ENCODE measurements around the gene AEBP1. TPM values are rescaled to one million over a fixed set of nuclear protein-coding genes. Genes with fewer than 3 reads are reported as not detected.

Gene AEBP1
- total and polyA plus RNA-seq, 2 experiments from 2014 or later = 15.1 to 42.0 TPM

GRCh38 chr7:44120395-44120794, 16.2 kb downstream of the AEBP1 start:
- peaks cover 3% of the 10 kb centered on the region for H4K20me1 ChIP-seq (replicated peaks; ENCODE audit: insufficient read depth)
- peaks cover 15% of the 10 kb centered on the region; the same call in 1 of the 2 replicates for H3K4me1 ChIP-seq (ENCODE audit: insufficient read depth)
- no peak overlapping the region for H3K4me2 ChIP-seq
- peaks cover 24% of the 10 kb centered on the region for H3K79me2 ChIP-seq (replicated peaks; ENCODE audit: insufficient read depth)
- no peaks in the 10 kb centered on the region for H3K9me2 ChIP-seq (ENCODE audit: insufficient read depth)
- no peak overlapping the region for H3K4me3 Mint-ChIP-seq
- peaks cover 12% of the 10 kb centered on the region; the same call in 1 of the 2 replicates for H3K36me3 ChIP-seq (ENCODE audit: insufficient read depth)
- no peak for ATAC-seq
- H3K4me3 ChIP-seq = no peak overlapping the region
- no peak for DNase-seq (ENCODE audit: low spot score)
- no peak overlapping the region for H2AFZ ChIP-seq
- H3K36me3 Mint-ChIP-seq (ENCODE audit: low read depth) = peaks cover 56% of the 10 kb centered on the region
- H3K27ac ChIP-seq (ENCODE audit: low read depth) = no peak overlapping the region
- H3K27ac Mint-ChIP-seq = no peak overlapping the region
- H3K27me3 ChIP-seq (ENCODE audit: insufficient read depth) = peaks cover 12% of the 10 kb centered on the region
- H3K27me3 Mint-ChIP-seq (ENCODE audit: insufficient read depth, low read depth, poor library complexity) = peaks cover 9% of the 10 kb centered on the region
- TF ChIP-seq, protein P1, sequence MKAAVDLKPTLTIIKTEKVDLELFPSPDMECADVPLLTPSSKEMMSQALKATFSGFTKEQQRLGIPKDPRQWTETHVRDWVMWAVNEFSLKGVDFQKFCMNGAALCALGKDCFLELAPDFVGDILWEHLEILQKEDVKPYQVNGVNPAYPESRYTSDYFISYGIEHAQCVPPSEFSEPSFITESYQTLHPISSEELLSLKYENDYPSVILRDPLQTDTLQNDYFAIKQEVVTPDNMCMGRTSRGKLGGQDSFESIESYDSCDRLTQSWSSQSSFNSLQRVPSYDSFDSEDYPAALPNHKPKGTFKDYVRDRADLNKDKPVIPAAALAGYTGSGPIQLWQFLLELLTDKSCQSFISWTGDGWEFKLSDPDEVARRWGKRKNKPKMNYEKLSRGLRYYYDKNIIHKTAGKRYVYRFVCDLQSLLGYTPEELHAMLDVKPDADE (IDR thresholded peaks at IDR 0.05) = no peak
- TF ChIP-seq EZH2phosphoT487 (IDR thresholded peaks at IDR 0.05; ENCODE audit: unreplicated experiment) (no peak), ZNF462 (CRISPR knock-in tag; IDR thresholded peaks at IDR 0.05) (no peak), NANOG (IDR thresholded peaks at IDR 0.05; ENCODE audit: borderline replicate concordance) (no peak), STAT1 (IDR thresholded peaks at IDR 0.05; ENCODE audit: unreplicated experiment) (no peak), EZH2 (IDR thresholded peaks at IDR 0.05; ENCODE audit: low read depth, unreplicated experiment) (no peak), ZNF331 (CRISPR knock-in tag; IDR thresholded peaks at IDR 0.05; ENCODE audit: low read depth) (no peak), ZNF114 (CRISPR knock-in tag; IDR thresholded peaks at IDR 0.05) (no peak), JUNB (IDR thresholded peaks at IDR 0.05; ENCODE audit: unreplicated experiment) (no peak), POLR2AphosphoS5 (IDR thresholded peaks at IDR 0.05; ENCODE audit: low read depth) (no peak)
- TF ChIP-seq, protein P2, sequence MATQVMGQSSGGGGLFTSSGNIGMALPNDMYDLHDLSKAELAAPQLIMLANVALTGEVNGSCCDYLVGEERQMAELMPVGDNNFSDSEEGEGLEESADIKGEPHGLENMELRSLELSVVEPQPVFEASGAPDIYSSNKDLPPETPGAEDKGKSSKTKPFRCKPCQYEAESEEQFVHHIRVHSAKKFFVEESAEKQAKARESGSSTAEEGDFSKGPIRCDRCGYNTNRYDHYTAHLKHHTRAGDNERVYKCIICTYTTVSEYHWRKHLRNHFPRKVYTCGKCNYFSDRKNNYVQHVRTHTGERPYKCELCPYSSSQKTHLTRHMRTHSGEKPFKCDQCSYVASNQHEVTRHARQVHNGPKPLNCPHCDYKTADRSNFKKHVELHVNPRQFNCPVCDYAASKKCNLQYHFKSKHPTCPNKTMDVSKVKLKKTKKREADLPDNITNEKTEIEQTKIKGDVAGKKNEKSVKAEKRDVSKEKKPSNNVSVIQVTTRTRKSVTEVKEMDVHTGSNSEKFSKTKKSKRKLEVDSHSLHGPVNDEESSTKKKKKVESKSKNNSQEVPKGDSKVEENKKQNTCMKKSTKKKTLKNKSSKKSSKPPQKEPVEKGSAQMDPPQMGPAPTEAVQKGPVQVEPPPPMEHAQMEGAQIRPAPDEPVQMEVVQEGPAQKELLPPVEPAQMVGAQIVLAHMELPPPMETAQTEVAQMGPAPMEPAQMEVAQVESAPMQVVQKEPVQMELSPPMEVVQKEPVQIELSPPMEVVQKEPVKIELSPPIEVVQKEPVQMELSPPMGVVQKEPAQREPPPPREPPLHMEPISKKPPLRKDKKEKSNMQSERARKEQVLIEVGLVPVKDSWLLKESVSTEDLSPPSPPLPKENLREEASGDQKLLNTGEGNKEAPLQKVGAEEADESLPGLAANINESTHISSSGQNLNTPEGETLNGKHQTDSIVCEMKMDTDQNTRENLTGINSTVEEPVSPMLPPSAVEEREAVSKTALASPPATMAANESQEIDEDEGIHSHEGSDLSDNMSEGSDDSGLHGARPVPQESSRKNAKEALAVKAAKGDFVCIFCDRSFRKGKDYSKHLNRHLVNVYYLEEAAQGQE (IDR thresholded peaks at IDR 0.05; ENCODE audit: unreplicated experiment) = no peak
- peaks cover 11% of the 10 kb centered on the region for H3K4me1 Mint-ChIP-seq
- no peaks in the 10 kb centered on the region for H3F3A ChIP-seq (replicated peaks; ENCODE audit: low read depth)
- no peaks in the 10 kb centered on the region; the same call in 2 of the 3 replicates for H3K9me3 Mint-ChIP-seq
